Measurements from ENCODE around the gene HPS4.

HPS4 gene

GRCh38 chr22:26463101-26463661 is 20.4 kb downstream of the HPS4 start:
- DNase-seq, result no peak

- no peak for DNase-seq
These were observed 20.9 kb downstream of the HPS4 start for GRCh38 chr22:26462641-26463040.

- no peak for DNase-seq
These were observed 21.5 kb downstream of the HPS4 start for GRCh38 chr22:26462051-26462450.

- no peak for DNase-seq
These were observed 22.3 kb downstream of the HPS4 start for GRCh38 chr22:26461188-26461810.

- DNase-seq, result no peak
These were observed 23.4 kb downstream of the HPS4 start for GRCh38 chr22:26460202-26460601.

- DNase-seq, result no peak
These were observed 25.8 kb downstream of the HPS4 start for GRCh38 chr22:26457661-26458272.

- no peak for DNase-seq
These were observed 29.6 kb downstream of the HPS4 start for GRCh38 chr22:26453812-26454500.

GRCh38 chr22:26453216-26453615 is 30.4 kb downstream of the HPS4 start:
- DNase-seq, result no peak

GRCh38 chr22:26452236-26453016 is 31.2 kb downstream of the HPS4 start:
- DNase-seq, result no peak

- DNase-seq, result no peak
These were observed 33.0 kb downstream of the HPS4 start for GRCh38 chr22:26450453-26451185.

- DNase-seq, result no peak
These were observed 34.6 kb downstream of the HPS4 start for GRCh38 chr22:26448941-26449340.

- no peak for DNase-seq
These were observed 35.2 kb downstream of the HPS4 start for GRCh38 chr22:26448334-26448733.

GRCh38 chr22:26447584-26448329 is 35.8 kb downstream of the HPS4 start:
- DNase-seq, result no peak

GRCh38 chr22:26446808-26447515 is 36.6 kb downstream of the HPS4 start:
- DNase-seq, result no peak

- DNase-seq, result no peak
These were observed 37.9 kb downstream of the HPS4 start for GRCh38 chr22:26445577-26446275.

- no peak for DNase-seq
These were observed 38.8 kb downstream of the HPS4 start for GRCh38 chr22:26444777-26445176.

- no peak for DNase-seq
These were observed 39.5 kb downstream of the HPS4 start for GRCh38 chr22:26443901-26444690.

- DNase-seq, result no peak
These were observed 41.4 kb downstream of the HPS4 start for GRCh38 chr22:26442086-26442756.

- no peak for DNase-seq
These were observed 44.0 kb downstream of the HPS4 start for GRCh38 chr22:26439559-26439958.

All from CD4-positive, alpha-beta T cell treated with Interleukin-15 for 1 hour (primary cell).